GM12878 (cell line): ENCODE results near the gene OR8G5.

ENCODE experiments used
- BHLHE40 ChIP-seq, 2 experiments: fragments of 450-650 bp in 1 of 2; IDR thresholded peaks; 2 replicates each; pipeline ENCODE4 v1.6.1; 2011 to 2017; ENCODE audit warnings: low read depth in 2 of 2, borderline replicate concordance in 1 of 2, improper control_type of control experiment in 1 of 2, low read length in 1 of 2, mild to moderate bottlenecking in 1 of 2
- EGR1 ChIP-seq, 2 experiments: IDR thresholded peaks; 1 replicate in 1 of 2; 2 replicates in 1 of 2; pipeline ENCODE4 v1.6.1; 2011 to 2012; ENCODE audit warnings: low read depth in 2 of 2, low read length in 2 of 2, borderline replicate concordance in 1 of 2, mild to moderate bottlenecking in 1 of 2, moderate library complexity in 1 of 2
- POLR2A ChIP-seq: IDR thresholded peaks from 2 replicates; pipeline ENCODE4 v1.6.1; 2011; ENCODE audit warnings: low read depth, mild to moderate bottlenecking, low read length
- TF ChIP-seq, protein P1 (sequence below): fragments of 450-650 bp; formaldehyde crosslinking; IDR thresholded peaks from 2 replicates; pipeline ENCODE4 v1.4.0; 2022; ENCODE audit warnings: mild to moderate bottlenecking, moderate library complexity

DNA sequence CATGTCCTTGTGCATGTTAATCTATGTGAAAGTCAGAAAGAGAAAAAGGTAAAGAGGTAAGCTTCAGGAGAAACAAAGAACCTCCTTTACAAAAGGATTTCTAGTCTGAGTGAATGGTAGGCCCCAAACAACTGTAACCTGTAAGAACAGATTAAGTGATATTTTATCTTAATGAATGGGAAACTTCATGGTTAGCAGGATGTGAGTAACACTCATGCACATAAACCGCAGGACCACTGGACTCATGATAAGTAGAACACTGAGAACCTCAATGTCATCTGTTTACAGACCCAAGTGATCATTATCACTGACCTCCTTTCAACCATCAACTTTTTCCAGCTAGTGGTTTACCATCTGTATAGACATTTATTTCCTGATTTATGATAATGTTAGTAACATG, 19.9 kb downstream of the OR8G5 start:
- no peak for TF ChIP-seq BHLHE40 (IDR thresholded peaks at IDR 0.05; ENCODE audit: borderline replicate concordance in 1 of 2, low read depth in 2 of 2, low read length in 1 of 2)
- no peak for TF ChIP-seq POLR2A
- no peak for TF ChIP-seq EGR1 (IDR thresholded peaks at IDR 0.05; ENCODE audit: borderline replicate concordance in 1 of 2, low read depth in 2 of 2, low read length in 2 of 2)
- TF ChIP-seq, protein P1, sequence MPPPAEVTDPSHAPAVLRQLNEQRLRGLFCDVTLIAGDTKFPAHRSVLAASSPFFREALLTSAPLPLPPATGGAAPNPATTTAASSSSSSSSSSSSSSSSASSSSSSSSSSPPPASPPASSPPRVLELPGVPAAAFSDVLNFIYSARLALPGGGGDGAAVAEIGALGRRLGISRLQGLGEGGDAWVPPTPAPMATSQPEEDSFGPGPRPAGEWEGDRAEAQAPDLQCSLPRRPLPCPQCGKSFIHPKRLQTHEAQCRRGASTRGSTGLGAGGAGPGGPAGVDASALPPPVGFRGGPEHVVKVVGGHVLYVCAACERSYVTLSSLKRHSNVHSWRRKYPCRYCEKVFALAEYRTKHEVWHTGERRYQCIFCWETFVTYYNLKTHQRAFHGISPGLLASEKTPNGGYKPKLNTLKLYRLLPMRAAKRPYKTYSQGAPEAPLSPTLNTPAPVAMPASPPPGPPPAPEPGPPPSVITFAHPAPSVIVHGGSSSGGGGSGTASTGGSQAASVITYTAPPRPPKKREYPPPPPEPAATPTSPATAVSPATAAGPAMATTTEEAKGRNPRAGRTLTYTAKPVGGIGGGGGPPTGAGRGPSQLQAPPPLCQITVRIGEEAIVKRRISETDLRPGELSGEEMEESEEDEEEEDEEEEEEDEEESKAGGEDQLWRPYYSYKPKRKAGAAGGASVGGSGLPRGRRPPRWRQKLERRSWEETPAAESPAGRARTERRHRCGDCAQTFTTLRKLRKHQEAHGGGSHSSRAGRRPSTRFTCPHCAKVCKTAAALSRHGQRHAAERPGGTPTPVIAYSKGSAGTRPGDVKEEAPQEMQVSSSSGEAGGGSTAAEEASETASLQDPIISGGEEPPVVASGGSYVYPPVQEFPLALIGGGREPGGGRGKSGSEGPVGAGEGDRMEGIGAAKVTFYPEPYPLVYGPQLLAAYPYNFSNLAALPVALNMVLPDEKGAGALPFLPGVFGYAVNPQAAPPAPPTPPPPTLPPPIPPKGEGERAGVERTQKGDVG (CRISPR knock-in tag), result no peak
